Stimulated activated CD8-positive, alpha-beta memory T cell treated with anti-CD3 and anti-CD28 coated beads, Interleukin-12 subunit alpha, Interleukin-12 subunit beta, amount 100 ng/mL, for 1 hour (primary cell): ENCODE data around the gene RPP25.

Source experiments
- DNase-seq: peaks from one replicate; pipeline ENCODE4 v3.0.0-alpha.2; 2020; ENCODE audit warnings: low read depth

RPP25 gene

GRCh38 chr15:74956648-74957475, at the start of gene RPP25:
Gene RPP25 (minus strand): TSS chr15:74956772. CDS start chr15:74956583, 189 bp downstream.
- DNase-seq, result peak; percentile 51

GRCh38 chr15:75002398-75002797, 45.8 kb upstream of the RPP25 start:
- DNase-seq, result no peak

- DNase-seq, result no peak
These were observed 44.7 kb upstream of the RPP25 start for GRCh38 chr15:75001310-75001709.

GRCh38 chr15:74997543-74997942, 41.0 kb upstream of the RPP25 start:
- DNase-seq, result no peak

- no peak for DNase-seq
These were observed 40.6 kb upstream of the RPP25 start for GRCh38 chr15:74997141-74997540.

GRCh38 chr15:74995779-74996765, 39.5 kb upstream of the RPP25 start:
- no peak for DNase-seq

- DNase-seq, result peak; percentile 77
These were observed 38.7 kb upstream of the RPP25 start, which contains the start of gene SCAMP5 for GRCh38 chr15:74995182-74995778. Gene SCAMP5 (plus strand): TSS chr15:74995563. CDS start chr15:75011840, 16,277 bp downstream.

- DNase-seq, result no peak
These were observed 38.1 kb upstream of the RPP25 start for GRCh38 chr15:74994685-74995084.

- no peak for DNase-seq
These were observed 37.7 kb upstream of the RPP25 start for GRCh38 chr15:74994236-74994635.

GRCh38 chr15:74992619-74993018, 36.0 kb upstream of the RPP25 start:
- no peak for DNase-seq

- DNase-seq, result no peak
These were observed 33.0 kb upstream of the RPP25 start for GRCh38 chr15:74989527-74989926.

GRCh38 chr15:74988007-74988800, 31.6 kb upstream of the RPP25 start:
- no peak for DNase-seq

GRCh38 chr15:74983725-74984231, 27.2 kb upstream of the RPP25 start:
- DNase-seq, result no peak

GRCh38 chr15:74982183-74982582, 25.6 kb upstream of the RPP25 start:
- no peak for DNase-seq

GRCh38 chr15:74978503-74978902, 21.9 kb upstream of the RPP25 start:
- DNase-seq, result no peak

GRCh38 chr15:74978077-74978476, 21.5 kb upstream of the RPP25 start:
- DNase-seq, result no peak

- no peak for DNase-seq
These were observed 21.0 kb upstream of the RPP25 start for GRCh38 chr15:74977599-74977998.

GRCh38 chr15:74976159-74976558, 19.6 kb upstream of the RPP25 start:
- no peak for DNase-seq

- no peak for DNase-seq
These were observed 11.1 kb upstream of the RPP25 start for GRCh38 chr15:74967670-74968069.

- no peak for DNase-seq
These were observed 8.2 kb upstream of the RPP25 start for GRCh38 chr15:74964794-74965193.

- DNase-seq, result no peak
These were observed 6.6 kb upstream of the RPP25 start for GRCh38 chr15:74963213-74963612.
